H9 (cell line): ENCODE data around the gene GNA12. TPM values are rescaled to one million over a fixed set of nuclear protein-coding genes. Genes with fewer than 3 reads are reported as not detected.
A peak's percentile ranks its signal among the peaks of the same experiment; 100 is the strongest.

Experiments used
- DNase-seq: peaks from one replicate; pipeline ENCODE4 v3.0.0-alpha.2; 2017
- H2AFZ ChIP-seq: one replicate; pipeline ENCODE4 v1.6.1; 2013; ENCODE audit warnings: mild to moderate bottlenecking, low read length, control low read depth, moderate library complexity
- H2AK5ac ChIP-seq: 2 replicates; pipeline ENCODE4 v1.6.1; 2013; ENCODE audit warnings: low read length, control low read depth, mixed read lengths; ENCODE audit not compliant: insufficient read length
- H2BK120ac ChIP-seq: one replicate; pipeline ENCODE4 v1.6.1; 2013; ENCODE audit warnings: low read depth, mild to moderate bottlenecking, low read length, control low read depth, inconsistent platforms; ENCODE audit not compliant: poor library complexity, severe bottlenecking
- H2BK12ac ChIP-seq: 2 replicates; pipeline ENCODE4 v1.6.1; 2013; ENCODE audit warnings: low read length, control low read depth, mixed read lengths, low read depth; ENCODE audit not compliant: insufficient read length
- H2BK15ac ChIP-seq: 2 replicates; pipeline ENCODE4 v1.6.1; 2013; ENCODE audit warnings: low read depth, low read length, control low read depth
- H2BK20ac ChIP-seq: one replicate; pipeline ENCODE4 v1.6.1; 2013; ENCODE audit warnings: low read depth, mild to moderate bottlenecking, low read length, control low read depth, inconsistent platforms; ENCODE audit not compliant: poor library complexity, severe bottlenecking
- H2BK5ac ChIP-seq: 2 replicates; pipeline ENCODE4 v1.6.1; 2013; ENCODE audit warnings: low read length, control low read depth, mixed read lengths; ENCODE audit not compliant: insufficient read length
- H3K14ac ChIP-seq: 2 replicates; pipeline ENCODE4 v1.6.1; 2013; ENCODE audit warnings: low read length, control low read depth; ENCODE audit not compliant: insufficient read depth
- H3K18ac ChIP-seq: 2 replicates; pipeline ENCODE4 v1.6.1; 2013; ENCODE audit warnings: low read depth, mild to moderate bottlenecking, mixed read lengths, low read length, control low read depth; ENCODE audit not compliant: insufficient read length
- H3K23ac ChIP-seq: 2 replicates; pipeline ENCODE4 v1.6.1; 2013; ENCODE audit warnings: low read length, control low read depth, mixed read lengths, low read depth; ENCODE audit not compliant: insufficient read length
- H3K23me2 ChIP-seq: 2 replicates; pipeline ENCODE4 v1.6.1; 2013; ENCODE audit warnings: low read depth, mild to moderate bottlenecking, mixed read lengths, low read length, control low read depth; ENCODE audit not compliant: insufficient read length, poor library complexity, severe bottlenecking
- H3K27ac ChIP-seq: 2 replicates; pipeline ENCODE4 v1.5.1; 2013; ENCODE audit warnings: low read length, control low read depth, mixed read lengths, low read depth; ENCODE audit not compliant: insufficient read length
- H3K27me3 ChIP-seq: 2 replicates; pipeline ENCODE4 v1.6.1; 2013; ENCODE audit warnings: low read length, control low read depth, inconsistent platforms; ENCODE audit not compliant: insufficient read depth
- H3K4ac ChIP-seq: 2 replicates; pipeline ENCODE4 v1.6.1; 2013; ENCODE audit warnings: low read depth, mild to moderate bottlenecking, control low read depth, inconsistent platforms, low read length, moderate library complexity
- H3K4me1 ChIP-seq: 2 replicates; pipeline ENCODE4 v1.6.1; 2013; ENCODE audit warnings: low read length, control low read depth, inconsistent platforms; ENCODE audit not compliant: insufficient read depth
- H3K4me2 ChIP-seq: 2 replicates; pipeline ENCODE4 v1.6.1; 2013; ENCODE audit warnings: low read length, control low read depth, mixed read lengths; ENCODE audit not compliant: insufficient read length, insufficient read depth
- H3K56ac ChIP-seq: 2 replicates; pipeline ENCODE4 v1.6.1; 2013; ENCODE audit warnings: low read depth, mild to moderate bottlenecking, mixed read lengths, low read length, control low read depth; ENCODE audit not compliant: insufficient read length
- H3K79me1 ChIP-seq: 2 replicates; pipeline ENCODE4 v1.6.1; 2013; ENCODE audit warnings: low read depth, mild to moderate bottlenecking, moderate library complexity, low read length, control low read depth, inconsistent platforms; ENCODE audit not compliant: insufficient read depth, poor library complexity, severe bottlenecking
- H3K79me2 ChIP-seq: 2 replicates; pipeline ENCODE4 v1.6.1; 2013; ENCODE audit warnings: low read length, control low read depth, inconsistent platforms; ENCODE audit not compliant: insufficient read depth
- H3K9ac ChIP-seq: 2 replicates; pipeline ENCODE4 v1.6.1; 2013; ENCODE audit warnings: low read length, control low read depth, mixed read lengths; ENCODE audit not compliant: insufficient read length; ENCODE audit errors: extremely low read depth
- H3K9me3 ChIP-seq: one replicate; pipeline ENCODE4 v1.6.1; 2013; ENCODE audit warnings: low read depth, low read length, inconsistent platforms; ENCODE audit not compliant: control insufficient read depth
- H3T11ph ChIP-seq: one replicate; pipeline ENCODE4 v1.6.1; 2013; ENCODE audit warnings: mild to moderate bottlenecking, low read length, control low read depth, inconsistent platforms
- H4K20me1 ChIP-seq: one replicate; pipeline ENCODE4 v1.6.1; 2013; ENCODE audit not compliant: control insufficient read depth, insufficient read length, insufficient read depth
- H4K5ac ChIP-seq: 2 replicates; pipeline ENCODE4 v1.6.1; 2013; ENCODE audit warnings: low read depth, mild to moderate bottlenecking, mixed read lengths, low read length, control low read depth; ENCODE audit not compliant: insufficient read length
- H4K8ac ChIP-seq: replicated peaks from 2 replicates; pipeline ENCODE4 v1.6.1; 2013; ENCODE audit warnings: low read length, control low read depth, mixed read lengths, low read depth; ENCODE audit not compliant: insufficient read length
- H4K91ac ChIP-seq: 2 replicates; pipeline ENCODE4 v1.6.1; 2013; ENCODE audit warnings: low read depth, mild to moderate bottlenecking, moderate library complexity, mixed read lengths, low read length, control low read depth; ENCODE audit not compliant: insufficient read length
- H3K27ac Mint-ChIP-seq, 3 experiments: 2 replicates in 2 of 3; 3 replicates in 1 of 3; pipeline ENCODE4 v1.8.0; 2020 to 2021; ENCODE audit warnings: mixed read lengths in 3 of 3, mild to moderate bottlenecking in 1 of 3, moderate library complexity in 1 of 3
- H3K27me3 Mint-ChIP-seq: 2 replicates; pipeline ENCODE4 v1.8.0; 2021; ENCODE audit warnings: low read depth, mild to moderate bottlenecking, moderate library complexity, mixed read lengths
- H3K36me3 Mint-ChIP-seq, 3 experiments: 2 replicates in 2 of 3; 3 replicates in 1 of 3; pipeline ENCODE4 v1.8.0; 2020 to 2021; ENCODE audit warnings: low read depth in 3 of 3, mixed read lengths in 3 of 3; ENCODE audit not compliant: insufficient read depth in 1 of 3
- H3K4me1 Mint-ChIP-seq, 2 experiments: 2 replicates each; pipeline ENCODE4 v1.8.0; 2020; ENCODE audit warnings: mixed read lengths in 2 of 2
- H3K4me3 Mint-ChIP-seq, 2 experiments: 2 replicates in 1 of 2; 3 replicates in 1 of 2; pipeline ENCODE4 v1.8.0; 2020 to 2021; ENCODE audit warnings: mild to moderate bottlenecking in 2 of 2, mixed read lengths in 2 of 2, moderate library complexity in 1 of 2
- H3K9me3 Mint-ChIP-seq, 2 experiments: 2 replicates in 1 of 2; 3 replicates in 1 of 2; pipeline ENCODE4 v1.8.0; 2020; ENCODE audit warnings: mild to moderate bottlenecking in 2 of 2, mixed read lengths in 2 of 2, moderate library complexity in 1 of 2
- CTCF ChIP-seq: fragments of 200-600 bp; sonication (generic); conservative IDR thresholded peaks from 3 replicates; pipeline ENCODE4 v1.8.0; 2021; ENCODE audit warnings: antibody characterized with exemption, mild to moderate bottlenecking
- WGBS: extraction: QIAGEN DNeasy Blood & Tissue Kit; methylation state at CpG from one replicate; pipeline ENCODE4 v1.1.7; 2013; ENCODE audit warnings: missing lambda C conversion rate, low lambda C conversion rate, mixed read lengths; ENCODE audit not compliant: insufficient read length; ENCODE audit errors: extremely low coverage; 5-methylcytosine and 5-hydroxymethylcytosine counted together
- total RNA-seq: library from RNA; stranded (reverse); gene quantifications from 2 replicates; pipeline ENCODE4 v1.2.1, GENCODE V29; 2021

GNA12 gene
- total RNA-seq, 1 experiment from 2014 or later = 60.2 TPM

- Histone ChIP-seq H4K8ac (no peak overlapping the region), H2AK5ac (no peak overlapping the region), H3K79me2 (peaks cover 41% of the 10 kb centered on the region; the same call in 1 of the 2 replicates), H3K4me1 (peaks cover 38% of the 10 kb centered on the region; the same call in 1 of the 2 replicates), H3K4ac (no peak overlapping the region), H2BK20ac (no peak overlapping the region), H2BK12ac (no peak overlapping the region), H2BK120ac (no peak overlapping the region), H3T11ph (no peak overlapping the region), H3K23me2 (no peaks in the 10 kb centered on the region), H2AFZ (no peak overlapping the region), H3K56ac (no peak overlapping the region), H4K5ac (no peak overlapping the region), H2BK15ac (no peak overlapping the region), H2BK5ac (no peak overlapping the region), H3K9ac (no peak overlapping the region), H3K27ac (peak overlapping the region; percentile 96), H3K79me1 (peaks cover 5% of the 10 kb centered on the region), H3K14ac (no peak overlapping the region), H3K9me3 (no peaks in the 10 kb centered on the region), H3K4me2 (no peak overlapping the region), H3K23ac (no peak overlapping the region), H4K20me1 (no peaks in the 10 kb centered on the region), H3K27me3 (no peaks in the 10 kb centered on the region), H3K18ac (no peak overlapping the region), H4K91ac (no peak overlapping the region)
- Mint-ChIP-seq H3K4me1 (peaks cover 78 to 79% of the 10 kb centered on the region in 2 experiments), H3K9me3 (no peaks in the 10 kb centered on the region), H3K27ac (peak overlapping the region; percentile 96 to 100 (median 97); a peak in 6 of 7 replicates), H3K4me3 (peak overlapping the region in 1 of 2 experiments; percentile 70; a peak in 2 of 5 replicates), H3K36me3 (peaks cover 0 to 2% (median 2%) of the 10 kb centered on the region in 3 experiments; a peak in 4 of 7 replicates), H3K27me3 (no peaks in the 10 kb centered on the region)
- WGBS = no CpG with 5 or more reads among the region's 4 CpGs
- no peak for DNase-seq
- TF ChIP-seq CTCF = no peak
Measured at GRCh38 chr7:2820508-2820934, 23.6 kb downstream of the GNA12 start.
